Central memory CD4-positive, alpha-beta T cell (primary cell): Measurements from ENCODE around the gene OLFML2A.

Experiments
- DNase-seq: peaks from one replicate; pipeline ENCODE4 v3.0.0; 2022

OLFML2A gene

DNA sequence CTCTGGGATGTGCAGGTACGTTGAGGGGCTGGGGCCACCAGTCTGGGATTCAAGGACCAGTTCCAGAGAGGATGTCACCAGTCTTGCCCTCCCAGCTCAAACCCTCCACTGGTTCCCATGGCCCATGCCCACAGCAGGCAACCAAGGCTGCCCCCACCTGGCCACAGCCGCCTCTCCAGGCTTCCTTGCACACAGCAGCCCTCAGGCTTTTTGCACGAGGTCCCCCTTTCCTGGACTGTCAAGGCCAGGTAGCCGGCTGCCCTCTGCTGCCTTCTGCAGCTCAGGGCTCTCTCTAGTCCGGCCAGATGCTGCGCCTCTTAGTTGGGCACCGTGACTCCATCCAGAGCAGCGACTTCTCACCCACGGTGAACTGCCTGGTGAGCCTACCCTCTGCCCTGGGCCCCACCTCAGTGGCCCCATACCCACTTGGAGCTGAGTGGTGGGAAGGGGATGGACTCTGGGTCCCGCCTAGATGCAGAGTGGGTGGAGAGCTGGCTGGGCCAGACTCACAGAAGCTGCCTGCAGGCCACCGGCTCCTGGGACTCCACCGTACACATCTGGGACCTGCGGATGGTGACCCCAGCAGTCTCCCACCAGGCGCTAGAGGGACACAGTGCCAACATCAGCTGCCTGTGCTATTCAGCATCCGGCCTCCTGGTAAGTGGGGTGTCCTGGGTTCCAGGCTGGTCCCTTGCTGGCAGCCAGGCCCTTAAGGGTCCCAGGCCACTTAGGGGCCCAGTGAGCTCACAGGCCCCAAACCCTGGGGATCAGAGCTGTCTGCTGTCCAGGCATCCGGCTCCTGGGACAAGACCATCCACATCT is 79.2 kb downstream of the OLFML2A start:
- DNase-seq = no peak

DNA sequence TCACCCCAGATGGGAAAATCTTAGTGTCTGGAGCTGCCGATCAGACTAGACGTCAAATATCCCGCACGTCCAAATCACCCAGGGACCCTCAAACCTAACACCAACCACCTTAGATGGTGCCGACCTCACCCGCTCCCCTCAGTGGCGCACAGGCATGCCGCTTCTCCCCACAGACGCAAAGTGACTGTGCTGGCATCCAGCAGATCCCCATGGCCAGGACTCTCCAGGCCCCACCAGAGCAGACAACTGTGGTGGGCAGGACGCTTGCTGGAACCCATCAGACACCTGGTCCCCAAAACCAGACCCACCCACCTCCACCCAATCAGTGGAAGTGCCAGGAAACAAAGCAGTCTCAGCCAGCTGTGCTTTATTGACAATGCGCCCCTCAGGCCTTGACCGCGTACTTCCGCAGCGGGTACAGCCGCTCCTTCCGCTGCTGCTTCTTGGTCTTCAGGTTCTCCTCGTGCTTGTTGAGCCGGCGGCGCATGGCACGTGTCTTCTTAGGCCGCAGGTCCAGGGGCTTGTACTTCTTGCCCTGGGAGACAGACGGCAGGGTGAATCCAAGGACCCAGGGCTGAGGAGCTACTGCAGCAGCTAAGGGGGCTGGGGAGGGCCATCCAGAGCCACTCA is 80.7 kb downstream of the OLFML2A start:
- DNase-seq = no peak

DNA sequence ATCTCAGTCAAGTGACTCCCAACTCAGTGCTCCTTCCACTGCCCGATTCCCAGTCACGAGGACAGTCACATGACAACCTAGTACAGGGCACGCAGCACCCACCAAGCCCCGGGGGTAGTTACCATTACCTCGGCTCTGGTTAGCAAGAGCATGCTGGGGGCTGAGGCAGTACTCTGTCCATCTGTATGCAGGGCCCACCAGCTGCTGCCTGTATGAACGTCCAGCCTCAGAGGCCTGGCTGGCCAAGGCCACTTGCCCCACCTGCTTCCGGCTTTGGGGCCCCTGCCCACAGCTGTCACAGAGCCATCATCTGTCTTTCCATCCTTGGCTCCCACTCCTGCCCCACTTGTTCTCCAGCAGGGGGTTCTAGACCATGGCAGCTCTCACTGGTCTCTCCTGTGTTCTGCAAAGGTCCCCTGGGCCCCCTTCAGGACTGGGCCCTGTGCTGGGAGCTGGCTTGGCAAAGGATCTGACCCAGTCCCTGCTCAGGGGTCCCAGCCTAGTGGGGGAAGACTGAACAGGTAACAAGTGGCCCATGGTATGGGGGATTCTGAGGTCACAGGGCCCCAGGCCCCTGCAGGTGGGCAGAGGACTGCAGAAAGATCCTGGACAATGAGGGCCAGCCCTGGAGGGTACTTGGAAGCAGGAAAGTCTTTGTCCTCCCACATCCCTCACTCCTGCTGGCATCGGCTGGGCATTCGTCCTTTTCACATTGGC is 81.6 kb downstream of the OLFML2A start:
- DNase-seq = no peak

DNA sequence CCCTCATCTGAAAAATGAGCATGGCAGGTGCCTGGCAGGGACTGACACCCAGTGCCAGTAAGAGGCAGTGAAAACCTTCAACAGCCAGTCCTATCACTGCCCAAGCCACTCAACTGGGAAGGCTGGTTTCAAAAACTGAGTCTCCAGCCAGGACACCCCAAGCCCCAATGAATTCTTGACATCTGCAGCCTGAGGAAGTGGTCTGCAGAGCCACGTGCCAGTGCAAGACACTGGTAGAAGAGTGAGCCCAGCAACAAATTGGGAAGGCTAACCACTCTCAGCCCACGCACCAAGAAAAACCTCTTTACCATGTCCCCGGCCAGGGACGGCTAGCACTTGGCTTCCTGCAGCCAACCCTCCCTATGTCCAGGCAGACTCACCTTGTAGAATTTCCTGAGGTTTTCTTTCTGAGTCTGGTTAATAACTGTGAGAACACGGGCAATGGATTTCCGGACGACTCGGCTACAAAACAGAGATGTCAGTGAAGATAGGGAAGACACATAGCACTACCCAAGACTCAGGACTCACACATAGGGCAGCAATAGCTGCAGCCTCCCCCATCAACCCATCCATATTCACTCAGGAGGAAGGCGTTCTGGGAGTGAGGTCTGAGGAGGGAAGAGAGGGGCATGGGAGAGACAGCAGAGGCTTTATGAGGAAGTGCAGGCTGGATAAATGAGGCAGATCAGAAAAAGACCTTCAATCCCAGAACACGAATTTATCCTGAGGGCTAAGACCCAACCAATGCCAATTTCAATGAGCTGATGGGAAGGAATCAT is 83.1 kb downstream of the OLFML2A start:
- DNase-seq = no peak

DNA sequence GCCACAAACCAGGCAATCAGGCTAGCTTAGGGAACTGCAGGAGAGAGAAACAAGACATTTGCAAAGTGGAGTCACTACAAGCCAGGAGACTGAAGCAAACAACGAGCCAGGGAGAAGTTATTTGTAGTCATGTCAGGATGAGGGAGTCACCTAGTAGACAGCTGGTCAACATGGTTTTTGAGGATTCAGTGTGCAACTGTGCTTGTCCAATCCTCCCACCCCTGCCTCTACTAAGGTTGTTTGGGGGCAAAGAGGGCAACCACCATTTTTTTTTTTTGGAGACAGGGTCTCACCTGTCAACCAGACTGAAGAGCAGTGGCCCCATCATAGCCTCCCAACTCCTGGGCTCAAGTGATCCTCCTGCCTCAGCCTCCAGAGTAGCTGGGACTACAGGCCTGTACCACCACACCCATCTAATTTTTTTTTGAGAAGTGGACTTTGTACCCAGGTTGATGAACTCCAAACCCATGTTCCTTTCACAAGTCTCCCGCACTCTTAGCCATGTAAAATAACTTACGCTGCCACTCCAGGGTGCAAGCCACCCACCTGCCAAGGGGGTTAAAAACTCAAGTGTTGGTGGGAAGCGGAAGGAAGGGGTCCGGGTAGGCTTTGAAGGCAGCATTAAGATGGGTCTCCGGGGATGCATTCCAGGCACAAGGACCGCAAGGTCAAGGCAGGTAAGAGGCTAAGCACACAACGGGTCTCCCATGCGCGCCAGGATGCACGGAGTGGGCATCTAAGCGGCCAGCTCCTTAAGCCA is 83.8 kb downstream of the OLFML2A start:
- no peak for DNase-seq

DNA sequence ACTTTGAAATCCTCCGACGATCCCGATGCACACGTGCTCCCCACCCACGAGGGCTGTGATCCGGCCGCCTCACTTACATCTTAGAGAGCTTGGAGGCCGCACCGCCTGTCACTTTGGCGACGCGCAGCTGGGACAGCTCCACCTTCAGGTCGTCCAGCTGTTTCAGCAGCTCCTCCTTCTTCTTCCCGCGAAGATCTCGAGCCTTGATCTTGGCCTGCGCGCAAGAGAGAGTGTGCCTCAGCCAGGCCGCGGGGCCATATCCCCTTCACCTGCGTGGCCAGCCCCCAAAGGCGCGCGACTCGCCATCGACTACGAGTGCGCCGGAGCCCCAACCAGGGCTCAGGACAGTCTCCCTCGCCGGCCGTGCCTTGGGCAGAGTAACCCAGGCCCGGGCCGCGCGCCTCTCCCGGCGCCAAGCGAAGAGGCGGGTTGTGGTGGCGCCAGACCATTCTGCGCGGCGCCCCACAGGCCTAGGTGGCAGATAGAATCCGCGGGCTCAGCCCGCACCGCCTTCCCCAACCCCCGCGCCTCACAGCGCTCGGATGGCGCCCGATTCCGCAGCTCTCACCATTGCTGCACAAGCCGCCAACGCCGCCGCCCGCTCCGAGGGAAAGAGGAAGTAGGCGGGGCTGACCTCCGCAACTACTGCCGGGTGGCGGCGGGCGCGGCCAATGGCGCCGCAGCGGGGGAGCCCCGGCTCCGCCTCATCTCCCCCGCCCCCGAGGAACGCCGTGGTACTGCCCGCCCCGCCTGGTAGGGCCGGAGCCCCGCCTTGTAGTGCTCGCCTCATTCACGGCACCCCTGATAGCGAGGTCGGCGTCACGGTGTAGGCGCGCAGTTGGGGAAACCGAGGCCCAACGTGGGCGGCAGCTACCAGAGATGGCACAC is 84.7 kb downstream of the OLFML2A start, which contains the start of the genes ARPC5L and RPL35:
Gene ARPC5L, plus strand, starts transcription at position 789 of the 888 bp plus-strand sequence. CDS start 7,161 bp downstream, outside the sequence.
Gene RPL35, minus strand, starts transcription at position 616 of the 888 bp plus-strand sequence. Its CDS starts 45 bp downstream, at position 571.
- DNase-seq = peak; percentile 94

DNA sequence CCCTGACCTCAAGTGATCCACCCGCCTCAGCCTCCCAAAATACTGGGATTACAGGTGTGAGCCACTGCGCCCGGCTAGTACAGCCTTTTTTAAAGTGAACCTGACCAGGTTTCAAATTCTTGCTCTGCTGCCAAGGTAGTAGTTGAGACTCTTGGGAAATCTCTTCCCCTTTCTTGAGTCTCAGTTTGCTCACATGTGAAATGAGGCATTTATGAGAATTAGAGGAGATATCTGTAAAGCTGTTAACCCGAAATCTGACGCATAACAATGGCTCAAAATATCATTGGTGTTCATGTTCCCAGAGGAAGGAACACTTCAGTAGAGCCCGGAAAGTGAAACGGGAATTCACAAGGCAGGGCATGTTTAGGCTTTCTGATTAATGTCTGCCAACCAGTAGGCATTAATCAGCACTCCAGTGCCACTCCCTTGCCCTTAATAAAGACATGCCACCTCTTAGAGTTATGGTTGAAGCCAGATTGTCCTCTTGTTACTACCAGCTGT is 86.5 kb downstream of the OLFML2A start:
- DNase-seq = no peak
